Glomerular endothelial cell (primary cell): ENCODE measurements around the gene C22orf15. TPM values are rescaled to one million over a fixed set of nuclear protein-coding genes. Genes with fewer than 3 reads are reported as not detected.

Experiments
- total RNA-seq: library from RNA; depleted of rRNA; stranded (reverse); fragments of >200 nt; gene quantifications from 2 replicates; pipeline ENCODE4 v1.2.3, GENCODE V29; 2015

The C22orf15 gene
- total RNA-seq, 1 donor from 2014 or later, result 0.41 TPM

Other genes starting within 250 kb of the C22orf15 start
- gene IGLL1, start 182.7 kb upstream of the C22orf15 start, total RNA-seq, result not detected in 2 replicates
- not detected in 2 replicates for gene DRICH1, start 130.7 kb upstream of the C22orf15 start, total RNA-seq
- not detected in 2 replicates for gene RGL4, start 72.0 kb upstream of the C22orf15 start, total RNA-seq
- gene ZNF70, start 11.9 kb upstream of the C22orf15 start, total RNA-seq, result 3.6 and 6.0 TPM in 2 replicates
- gene VPREB3, start 8.6 kb upstream of the C22orf15 start, total RNA-seq, result not detected in 2 replicates
- gene CHCHD10, start 5.0 kb downstream of the C22orf15 start, total RNA-seq, result 15.2 and 24.3 TPM in 2 replicates
- 17.9 and 21.2 TPM in 2 replicates for gene MMP11, start 9.9 kb downstream of the C22orf15 start, total RNA-seq
- gene SMARCB1, start 24.0 kb downstream of the C22orf15 start, total RNA-seq, result 113 and 126 TPM in 2 replicates
- gene DERL3, start 76.0 kb downstream of the C22orf15 start, total RNA-seq, result 0.12 TPM in 1 of 2 replicates, not detected in the other
- gene SLC2A11, start 94.9 kb downstream of the C22orf15 start, total RNA-seq, result 10.5 and 17.1 TPM in 2 replicates
- 628 and 690 TPM in 2 replicates for gene MIF, start 131.4 kb downstream of the C22orf15 start, total RNA-seq
- gene GSTT2B, start 198.2 kb downstream of the C22orf15 start, total RNA-seq, result 3.0 and 20.1 TPM in 2 replicates
- gene DDTL, start 203.9 kb downstream of the C22orf15 start, total RNA-seq, result 2.6 TPM in 1 of 2 replicates, not detected in the other
- gene DDT, start 211.5 kb downstream of the C22orf15 start, total RNA-seq, result 94.8 and 116 TPM in 2 replicates
- gene GSTT2, start 217.1 kb downstream of the C22orf15 start, total RNA-seq, result 0.41 TPM in 1 of 2 replicates, not detected in the other
- not detected in 2 replicates for gene GSTT4, start 242.5 kb downstream of the C22orf15 start, total RNA-seq
- 35.2 and 52.6 TPM in 2 replicates for gene CABIN1, start 248.3 kb downstream of the C22orf15 start, total RNA-seq